Measurements from ENCODE around the gene DNAJC5G. TPM values are rescaled to one million over a fixed set of nuclear protein-coding genes. Genes with fewer than 3 reads are reported as not detected.

The DNAJC5G gene
- total RNA-seq, 1 donor from 2014 or later = not detected

DNA sequence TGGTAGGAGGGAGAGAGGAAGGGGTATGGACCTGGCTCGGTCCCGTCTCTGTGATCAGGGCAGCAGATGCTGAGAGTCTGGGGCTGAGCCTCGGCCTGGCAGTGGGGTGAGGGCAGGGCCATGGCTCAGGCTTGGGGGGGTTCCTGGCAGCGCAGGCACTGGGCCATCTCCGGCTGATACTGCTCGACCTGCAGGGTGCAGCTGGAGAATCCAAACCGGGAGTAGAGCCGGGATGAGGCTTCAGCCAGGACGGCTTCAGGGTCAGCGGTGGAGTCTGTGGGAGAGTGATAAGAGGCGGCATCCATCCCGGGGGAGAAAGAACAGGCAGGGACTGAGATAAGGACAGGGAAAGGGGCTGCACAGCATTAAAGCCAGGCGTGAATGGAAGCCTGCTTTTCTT is 20.0 kb upstream of the DNAJC5G start:
- TF ChIP-seq, protein P1, sequence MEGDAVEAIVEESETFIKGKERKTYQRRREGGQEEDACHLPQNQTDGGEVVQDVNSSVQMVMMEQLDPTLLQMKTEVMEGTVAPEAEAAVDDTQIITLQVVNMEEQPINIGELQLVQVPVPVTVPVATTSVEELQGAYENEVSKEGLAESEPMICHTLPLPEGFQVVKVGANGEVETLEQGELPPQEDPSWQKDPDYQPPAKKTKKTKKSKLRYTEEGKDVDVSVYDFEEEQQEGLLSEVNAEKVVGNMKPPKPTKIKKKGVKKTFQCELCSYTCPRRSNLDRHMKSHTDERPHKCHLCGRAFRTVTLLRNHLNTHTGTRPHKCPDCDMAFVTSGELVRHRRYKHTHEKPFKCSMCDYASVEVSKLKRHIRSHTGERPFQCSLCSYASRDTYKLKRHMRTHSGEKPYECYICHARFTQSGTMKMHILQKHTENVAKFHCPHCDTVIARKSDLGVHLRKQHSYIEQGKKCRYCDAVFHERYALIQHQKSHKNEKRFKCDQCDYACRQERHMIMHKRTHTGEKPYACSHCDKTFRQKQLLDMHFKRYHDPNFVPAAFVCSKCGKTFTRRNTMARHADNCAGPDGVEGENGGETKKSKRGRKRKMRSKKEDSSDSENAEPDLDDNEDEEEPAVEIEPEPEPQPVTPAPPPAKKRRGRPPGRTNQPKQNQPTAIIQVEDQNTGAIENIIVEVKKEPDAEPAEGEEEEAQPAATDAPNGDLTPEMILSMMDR (conservative IDR thresholded peaks at IDR 0.05) = no peak
- peaks cover 55% of the 10 kb centered on the region for H3K27me3 Mint-ChIP-seq (ENCODE audit: low read depth)
- H3K36me3 Mint-ChIP-seq (ENCODE audit: low read depth) = no peaks in the 10 kb centered on the region
- H3K4me3 Mint-ChIP-seq = no peak overlapping the region
- H3K4me1 Mint-ChIP-seq = peaks cover 8% of the 10 kb centered on the region
- H3K9me3 Mint-ChIP-seq = no peaks in the 10 kb centered on the region
- no peak overlapping the region for H3K27ac Mint-ChIP-seq (ENCODE audit: unreplicated experiment)
- DNase-seq (ENCODE audit: low read depth, low spot score) = no peak

DNA sequence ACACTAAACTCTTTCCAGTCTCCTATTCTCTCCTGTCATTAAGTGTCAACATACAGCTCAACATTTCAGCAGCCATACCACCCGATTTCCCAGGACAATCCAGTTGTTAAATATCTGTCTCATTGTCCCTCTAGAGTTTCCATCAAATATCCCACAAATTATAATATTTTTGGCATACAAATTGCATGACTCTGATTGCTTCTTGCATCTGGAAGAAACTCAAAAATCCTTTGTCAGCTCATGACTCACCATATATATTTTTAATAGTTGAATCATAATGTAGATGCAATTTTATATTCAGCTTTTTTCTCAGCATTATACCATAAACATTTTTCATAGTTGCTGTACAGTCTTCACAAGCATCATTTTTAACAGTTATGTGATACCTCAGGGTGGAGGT is 19.6 kb upstream of the DNAJC5G start:
- TF ChIP-seq, protein P1 (conservative IDR thresholded peaks at IDR 0.05) = no peak
- Mint-ChIP-seq H3K27me3 (ENCODE audit: low read depth) (peaks cover 60% of the 10 kb centered on the region), H3K27ac (ENCODE audit: unreplicated experiment) (no peak overlapping the region), H3K4me3 (no peak overlapping the region), H3K9me3 (no peaks in the 10 kb centered on the region), H3K36me3 (ENCODE audit: low read depth) (no peaks in the 10 kb centered on the region), H3K4me1 (peaks cover 8% of the 10 kb centered on the region)
- no peak for DNase-seq (ENCODE audit: low read depth, low spot score)

DNA sequence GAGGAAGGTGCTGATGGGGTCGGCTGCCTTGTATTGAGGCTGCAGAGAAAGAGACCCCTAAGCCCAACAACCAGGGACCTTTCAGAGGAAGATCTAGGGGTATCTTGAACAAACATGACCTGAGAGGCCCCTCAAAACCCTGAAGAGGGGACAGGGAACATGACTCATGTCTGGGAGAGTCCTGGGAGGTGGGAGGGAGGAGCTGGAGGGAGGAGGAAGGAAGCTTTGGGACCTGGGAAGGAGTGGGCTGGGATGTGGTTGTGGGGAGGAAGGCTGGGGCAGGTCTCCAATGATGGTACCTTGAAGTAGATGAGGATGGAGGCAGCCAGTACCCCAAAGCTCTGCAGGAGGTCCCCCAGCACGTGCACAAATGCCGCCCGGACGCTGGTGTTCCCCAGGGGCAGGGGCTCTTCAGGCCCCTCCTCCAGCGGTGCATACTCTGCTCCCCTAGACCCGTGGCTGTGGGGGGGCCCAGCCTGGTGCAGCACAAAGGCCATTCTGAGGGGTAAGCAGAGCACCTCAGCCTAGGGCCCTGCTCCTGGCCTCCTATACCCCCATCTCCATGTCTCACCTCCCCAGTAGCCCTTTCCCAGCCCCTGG is 18.3 kb upstream of the DNAJC5G start:
- H3K27ac Mint-ChIP-seq (ENCODE audit: unreplicated experiment) = no peak overlapping the region
- H3K36me3 Mint-ChIP-seq (ENCODE audit: low read depth) = no peaks in the 10 kb centered on the region
- no peak for DNase-seq (ENCODE audit: low read depth, low spot score)
- H3K27me3 Mint-ChIP-seq (ENCODE audit: low read depth) = peaks cover 67% of the 10 kb centered on the region
- no peaks in the 10 kb centered on the region for H3K9me3 Mint-ChIP-seq
- H3K4me3 Mint-ChIP-seq = no peak overlapping the region
- TF ChIP-seq, protein P1 (conservative IDR thresholded peaks at IDR 0.05) = no peak
- peaks cover 4% of the 10 kb centered on the region for H3K4me1 Mint-ChIP-seq

DNA sequence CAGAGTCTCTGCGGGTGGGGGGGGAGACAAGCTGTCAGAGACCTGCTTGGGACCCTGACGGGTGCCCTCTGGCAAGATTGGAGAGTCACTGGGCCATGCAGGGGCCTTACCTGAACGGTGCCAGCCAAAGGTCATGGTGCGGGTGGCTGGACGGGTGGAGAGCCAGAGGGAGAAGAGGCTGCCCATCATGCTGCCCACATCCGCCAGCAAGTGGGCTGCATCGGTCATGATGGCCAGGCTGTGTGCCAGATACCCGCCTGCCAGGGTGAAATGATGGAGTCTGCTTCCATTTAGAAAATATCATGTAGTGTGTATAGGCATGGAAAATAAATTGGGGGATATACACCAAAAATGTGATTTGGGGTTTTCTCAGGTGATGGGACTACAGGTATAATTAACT is 17.2 kb upstream of the DNAJC5G start:
- H3K4me1 Mint-ChIP-seq = peaks cover 4% of the 10 kb centered on the region
- H3K36me3 Mint-ChIP-seq (ENCODE audit: low read depth) = no peaks in the 10 kb centered on the region
- H3K27ac Mint-ChIP-seq (ENCODE audit: unreplicated experiment) = no peak overlapping the region
- no peaks in the 10 kb centered on the region for H3K9me3 Mint-ChIP-seq
- peaks cover 67% of the 10 kb centered on the region for H3K27me3 Mint-ChIP-seq (ENCODE audit: low read depth)
- TF ChIP-seq, protein P1 (conservative IDR thresholded peaks at IDR 0.05) = no peak
- DNase-seq (ENCODE audit: low read depth, low spot score) = no peak
- H3K4me3 Mint-ChIP-seq = no peak overlapping the region

DNA sequence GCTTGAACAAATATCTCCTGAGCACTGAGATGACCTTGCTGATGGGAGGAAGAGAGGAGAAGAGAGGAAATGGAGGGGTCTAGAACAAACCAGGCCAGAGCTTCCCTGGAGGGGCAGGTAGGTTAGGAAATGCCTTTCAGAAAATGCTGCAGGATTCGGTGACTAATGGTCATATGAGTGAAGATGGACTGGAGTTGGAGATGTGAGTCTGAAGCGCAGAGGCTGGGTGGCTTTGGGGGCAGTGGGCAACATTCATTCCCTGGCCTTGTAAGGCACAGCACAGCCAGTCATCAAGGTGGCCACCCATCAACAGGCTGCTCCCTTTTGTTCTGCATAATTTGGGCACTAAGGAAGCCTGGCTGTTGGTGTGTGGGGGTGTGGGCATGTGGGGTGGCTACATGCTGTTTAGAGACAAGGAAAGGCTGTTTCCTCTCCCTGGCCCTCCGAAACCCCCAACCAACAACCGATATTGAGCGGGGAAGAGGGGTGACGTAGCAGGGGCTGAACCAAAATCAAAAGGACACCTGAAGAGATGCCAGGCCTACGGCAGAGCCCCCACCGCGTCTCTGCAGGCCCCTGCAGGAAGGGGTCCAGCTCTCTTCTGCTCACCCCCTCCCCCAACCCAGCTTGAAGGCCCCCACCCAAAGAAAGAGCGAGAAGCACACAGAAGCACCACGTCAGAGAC is 13.8 kb upstream of the DNAJC5G start:
- Mint-ChIP-seq H3K27ac (ENCODE audit: unreplicated experiment) (no peak overlapping the region), H3K4me3 (peak overlapping the region; percentile 77), H3K4me1 (peaks cover 15% of the 10 kb centered on the region), H3K9me3 (no peaks in the 10 kb centered on the region), H3K27me3 (ENCODE audit: low read depth) (peaks cover 50% of the 10 kb centered on the region), H3K36me3 (ENCODE audit: low read depth) (peaks cover 3% of the 10 kb centered on the region)
- DNase-seq (ENCODE audit: low read depth, low spot score) = no peak
- TF ChIP-seq, protein P1 (conservative IDR thresholded peaks at IDR 0.05) = no peak

All from neural crest cell (in vitro differentiated cells).